Measurements from ENCODE around the gene HTR3D. TPM values are rescaled to one million over a fixed set of nuclear protein-coding genes. Genes with fewer than 3 reads are reported as not detected.

HTR3D gene
- total and polyA plus RNA-seq, 9 of the 15 experiments (the other 6 are each of a cell fraction or from before 2014, with no cell fraction given), result not detected

- no peaks in the 10 kb centered on the region for H3K9me3 ChIP-seq (replicated peaks; ENCODE audit: control insufficient read depth, insufficient read depth, low read depth, low read length)
- H3K79me2 ChIP-seq (ENCODE audit: control insufficient read depth, insufficient read depth, low read length), result peaks cover 57% of the 10 kb centered on the region
- TF ChIP-seq ZNF316 (IDR thresholded peaks at IDR 0.05) (peak; percentile 41; the same call in 1 of the 2 replicates), NFE2L1 (tag; IDR thresholded peaks at IDR 0.05; ENCODE audit: borderline replicate concordance, low read depth) (no peak)
- TF ChIP-seq, protein P1, sequence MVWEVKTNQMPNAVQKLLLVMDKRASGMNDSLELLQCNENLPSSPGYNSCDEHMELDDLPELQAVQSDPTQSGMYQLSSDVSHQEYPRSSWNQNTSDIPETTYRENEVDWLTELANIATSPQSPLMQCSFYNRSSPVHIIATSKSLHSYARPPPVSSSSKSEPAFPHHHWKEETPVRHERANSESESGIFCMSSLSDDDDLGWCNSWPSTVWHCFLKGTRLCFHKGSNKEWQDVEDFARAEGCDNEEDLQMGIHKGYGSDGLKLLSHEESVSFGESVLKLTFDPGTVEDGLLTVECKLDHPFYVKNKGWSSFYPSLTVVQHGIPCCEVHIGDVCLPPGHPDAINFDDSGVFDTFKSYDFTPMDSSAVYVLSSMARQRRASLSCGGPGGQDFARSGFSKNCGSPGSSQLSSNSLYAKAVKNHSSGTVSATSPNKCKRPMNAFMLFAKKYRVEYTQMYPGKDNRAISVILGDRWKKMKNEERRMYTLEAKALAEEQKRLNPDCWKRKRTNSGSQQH (CRISPR knock-in tag; IDR thresholded peaks at IDR 0.05), result no peak
- intact Hi-C loops (cut with micrococcal nuclease) (no loop called here), in situ Hi-C loops (cut with MboI) (no loop called here)
- DNase-seq (ENCODE audit: extremely low read depth in 1 of 4, low spot score in 3 of 4) (no peak), ATAC-seq (no peak), FAIRE-seq (no peak)
- POLR2A ChIA-PET, result interaction anchor here (1.3 kb wide), 1 partner anchor 13 kb away, joined by 3 read pairs; no protein-coding TSS in a partner anchor
- peaks cover 64% of the 10 kb centered on the region for H3K36me3 ChIP-seq (ENCODE audit: control insufficient read depth, insufficient read depth, low read length)
- H3K27me3 ChIP-seq (ENCODE audit: control insufficient read depth in 2 of 2, insufficient read depth in 2 of 2, low read length in 2 of 2), result no peaks in the 10 kb centered on the region
- H2AFZ ChIP-seq (ENCODE audit: low read depth, low read length), result no peak overlapping the region
- H3K27ac ChIP-seq (ENCODE audit: extremely low read depth, low read depth, low read length), result no peak overlapping the region
- no peak overlapping the region for H3K9ac ChIP-seq (ENCODE audit: insufficient read depth in 1 of 2, low read depth in 2 of 2, low read length in 2 of 2)
- H3K9me1 ChIP-seq (ENCODE audit: control insufficient read depth, insufficient read depth, low read length), result no peaks in the 10 kb centered on the region
- H4K20me1 ChIP-seq (replicated peaks; ENCODE audit: control insufficient read depth, insufficient read depth, low read length), result no peaks in the 10 kb centered on the region; the same call in 1 of the 2 replicates
- H3K4me2 ChIP-seq (ENCODE audit: insufficient read depth, low read length), result no peak overlapping the region
- peaks cover 6 to 11% of the 10 kb centered on the region in 2 experiments; a peak in 3 of 5 replicates for H3K4me1 ChIP-seq (replicated peaks in 1 of 2; ENCODE audit: control insufficient read depth in 2 of 2, insufficient read depth in 2 of 2, low read length in 2 of 2)
- no peak overlapping the region for H3K4me3 ChIP-seq
- BruUV-seq (replicated peaks), result no TSS peak
- WGBS (ENCODE audit: insufficient coverage, low coverage, missing lambda C conversion rate), result 64% methylated on average over 3 of the region's 3 CpGs
- CTCF ChIA-PET (ENCODE audit: low intra/inter-chr PET ratio), result no interaction called here
Observed at GRCh38 chr3:184001761-184002160, 29.8 kb upstream of the HTR3D start.

DNA sequence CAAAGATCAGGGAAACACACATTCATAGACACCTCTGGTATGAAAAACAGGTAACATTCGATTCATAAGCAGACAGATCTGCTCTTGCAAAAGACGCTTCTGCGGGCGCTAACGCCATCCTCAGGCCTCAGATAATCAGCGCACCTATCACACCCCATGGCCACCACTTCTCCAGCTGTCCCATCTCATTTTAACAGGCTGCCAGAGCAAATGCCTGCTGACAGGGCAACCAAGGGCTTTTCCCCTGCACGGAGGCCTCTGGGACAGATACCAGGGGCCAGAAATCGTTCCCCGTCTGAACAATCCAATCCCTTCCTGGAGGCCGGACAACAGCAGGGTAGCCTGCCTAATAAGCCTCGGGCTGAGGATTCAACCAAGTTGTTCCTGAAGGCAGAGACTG is 29.1 kb upstream of the HTR3D start:
- 92% methylated on average over 10 of the region's 11 CpGs for WGBS (ENCODE audit: insufficient coverage, low coverage, missing lambda C conversion rate)

More for the DNA sequence above, 29.1 kb upstream of the HTR3D start:
- Histone ChIP-seq H3K4me2 (ENCODE audit: insufficient read depth, low read length) (no peak overlapping the region), H3K79me2 (ENCODE audit: control insufficient read depth, insufficient read depth, low read length) (peaks cover 57% of the 10 kb centered on the region), H3K27me3 (ENCODE audit: control insufficient read depth in 2 of 2, insufficient read depth in 2 of 2, low read length in 2 of 2) (no peaks in the 10 kb centered on the region), H3K9ac (ENCODE audit: insufficient read depth in 1 of 2, low read depth in 2 of 2, low read length in 2 of 2) (no peak overlapping the region), H3K27ac (ENCODE audit: extremely low read depth, low read depth, low read length) (no peak overlapping the region), H4K20me1 (replicated peaks; ENCODE audit: control insufficient read depth, insufficient read depth, low read length) (no peaks in the 10 kb centered on the region; the same call in 1 of the 2 replicates), H3K9me3 (replicated peaks; ENCODE audit: control insufficient read depth, insufficient read depth, low read depth, low read length) (no peaks in the 10 kb centered on the region), H3K4me1 (replicated peaks in 1 of 2; ENCODE audit: control insufficient read depth in 2 of 2, insufficient read depth in 2 of 2, low read length in 2 of 2) (peaks cover 6 to 12% of the 10 kb centered on the region in 2 experiments; a peak in 3 of 5 replicates), H3K4me3 (no peak overlapping the region), H3K36me3 (ENCODE audit: control insufficient read depth, insufficient read depth, low read length) (peaks cover 61% of the 10 kb centered on the region), H3K9me1 (ENCODE audit: control insufficient read depth, insufficient read depth, low read length) (no peaks in the 10 kb centered on the region), H2AFZ (ENCODE audit: low read depth, low read length) (no peak overlapping the region)
- DNase-seq (ENCODE audit: extremely low read depth in 1 of 4, low spot score in 3 of 4), result no peak
- no peak for TF ChIP-seq FOXA1 (IDR thresholded peaks at IDR 0.05; ENCODE audit: borderline replicate concordance)
- no peak for TF ChIP-seq TCF7 (IDR thresholded peaks at IDR 0.05; ENCODE audit: borderline replicate concordance)
- no peak for TF ChIP-seq EP300 (IDR thresholded peaks at IDR 0.05; ENCODE audit: low read length)
- TF ChIP-seq ZNF280B (CRISPR knock-in tag; IDR thresholded peaks at IDR 0.05), result no peak
- no peak for TF ChIP-seq CBX1 (IDR thresholded peaks at IDR 0.05; ENCODE audit: low read depth)
- in situ Hi-C loops (cut with MboI) (no loop called here), intact Hi-C loops (cut with micrococcal nuclease) (no loop called here)
- ChIA-PET CTCF (ENCODE audit: low intra/inter-chr PET ratio) (no interaction called here), POLR2A (interaction anchor here (1.3 kb wide), 1 partner anchor 13 kb away, joined by 3 read pairs; no protein-coding TSS in a partner anchor)
- no peak for ATAC-seq
- no peak for FAIRE-seq
- BruUV-seq (replicated peaks), result no TSS peak
